Smooth muscle cell (in vitro differentiated cells): Measurements from ENCODE around the gene WNT1. TPM values are rescaled to one million over a fixed set of nuclear protein-coding genes. Genes with fewer than 3 reads are reported as not detected.

Experiments used
- DNase-seq: peaks from one replicate; lab custom pipeline; 2025; ENCODE audit not compliant: unreplicated experiment; lab: John Stamatoyannopoulos, UW
- H2AFZ ChIP-seq: fragments of 200-600 bp; sonication (generic); 2 replicates; pipeline ENCODE4 v1.6.0; 2016; ENCODE audit warnings: antibody characterized with exemption, low read depth, mild to moderate bottlenecking
- H3F3A ChIP-seq: fragments of 200-600 bp; sonication (generic); 2 replicates; pipeline ENCODE4 v1.6.0; 2017; ENCODE audit warnings: antibody characterized with exemption, low read depth
- H3K27ac ChIP-seq: fragments of 200-600 bp; sonication (generic); 2 replicates; pipeline ENCODE4 v1.5.1; 2016; ENCODE audit warnings: low read depth, mild to moderate bottlenecking
- H3K27me3 ChIP-seq: fragments of 200-600 bp; sonication (generic); 2 replicates; pipeline ENCODE4 v1.6.1; 2016; ENCODE audit warnings: low read depth, mild to moderate bottlenecking
- H3K36me3 ChIP-seq: fragments of 200-600 bp; sonication (generic); 2 replicates; pipeline ENCODE4 v1.5.1; 2016; ENCODE audit warnings: low read depth
- H3K4me1 ChIP-seq: fragments of 200-600 bp; sonication (generic); 2 replicates; pipeline ENCODE4 v1.5.1; 2016; ENCODE audit warnings: low read depth
- H3K4me2 ChIP-seq: fragments of 200-600 bp; sonication (generic); 2 replicates; pipeline ENCODE4 v1.6.0; 2016; ENCODE audit warnings: mild to moderate bottlenecking
- H3K4me3 ChIP-seq: fragments of 200-600 bp; sonication (generic); 2 replicates; pipeline ENCODE4 v1.5.1; 2016; ENCODE audit warnings: mild to moderate bottlenecking
- H3K79me2 ChIP-seq: fragments of 200-600 bp; sonication (generic); 2 replicates; pipeline ENCODE4 v1.6.0; 2016; ENCODE audit warnings: low read depth, mild to moderate bottlenecking
- H3K9ac ChIP-seq: fragments of 200-600 bp; sonication (generic); 2 replicates; pipeline ENCODE4 v1.6.0; 2016; ENCODE audit warnings: low read depth
- H3K9me3 ChIP-seq: fragments of 200-600 bp; sonication (generic); replicated peaks from 2 replicates; pipeline ENCODE4 v1.5.1; 2016; ENCODE audit warnings: low read depth
- H4K20me1 ChIP-seq: fragments of 200-600 bp; sonication (generic); 2 replicates; pipeline ENCODE4 v1.6.0; 2016; ENCODE audit warnings: low read depth
- CTCF ChIP-seq: fragments of 200-600 bp; sonication (generic); IDR thresholded peaks from 2 replicates; pipeline ENCODE4 v1.5.1; 2017; ENCODE audit warnings: borderline replicate concordance, mild to moderate bottlenecking, antibody characterized with exemption; ENCODE audit not compliant: insufficient read depth, poor library complexity, severe bottlenecking
- WGBS: methylation state at CpG from one replicate; pipeline ENCODE4 v1.1.7; 2016; ENCODE audit warnings: low lambda C conversion rate; 5-methylcytosine and 5-hydroxymethylcytosine counted together
- polyA plus RNA-seq: library from polyadenylated mRNA; unstranded; fragments of >200 nt; fragmentation: Nextera tagmentation; extraction: Ambion mirVana; gene quantifications from 2 replicates; pipeline ENCODE4 v1.2.1, GENCODE V29; 2016
- total RNA-seq: library from RNA; depleted of rRNA; stranded (reverse); fragments of >200 nt; gene quantifications from 2 replicates; pipeline ENCODE4 v1.2.3, GENCODE V29; 2014

Gene WNT1
- total and polyA plus RNA-seq, 2 experiments from 2014 or later, result not detected

DNA sequence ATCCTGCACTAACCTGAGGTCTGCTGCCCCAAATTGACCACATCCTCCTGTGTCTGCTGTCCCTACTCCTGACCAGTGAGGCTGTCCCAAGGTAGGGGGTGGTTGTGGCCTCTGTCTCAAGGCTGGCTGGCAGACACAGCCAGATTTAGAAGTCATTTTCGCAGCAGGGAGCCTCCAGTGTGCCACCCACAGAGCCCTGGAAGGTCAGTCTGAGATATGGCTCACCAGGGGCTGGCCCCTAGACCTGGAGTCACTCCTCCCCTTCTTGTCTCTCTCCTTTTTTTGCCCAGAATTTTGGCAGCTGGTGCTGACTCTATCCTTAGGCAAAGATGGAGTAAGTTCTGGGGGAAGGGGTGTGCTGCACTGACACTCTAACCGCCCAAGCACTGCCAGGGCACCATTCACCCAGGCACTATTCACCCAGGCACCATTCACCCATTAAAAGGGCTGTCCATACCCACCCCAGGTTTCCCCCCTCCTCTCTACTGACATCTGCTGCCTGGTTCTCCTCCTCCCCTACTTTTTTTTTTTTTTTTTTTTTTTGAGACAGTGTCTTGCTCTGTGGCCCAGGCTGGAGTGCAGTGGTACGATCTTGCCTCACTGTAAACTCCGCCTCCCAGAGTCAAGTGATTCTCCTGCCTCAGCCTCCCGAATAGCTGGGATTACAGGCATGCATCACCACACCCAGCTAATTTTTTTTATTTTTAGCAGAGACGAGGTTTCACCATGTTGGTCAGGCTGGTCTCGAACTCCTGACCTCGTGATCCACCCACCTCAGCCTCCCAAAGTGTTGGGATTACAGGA is 13.3 kb downstream of the WNT1 start:
- Histone ChIP-seq H3K27ac (no peak overlapping the region), H3K9me3 (no peaks in the 10 kb centered on the region), H3K4me3 (no peak overlapping the region), H3F3A (no peaks in the 10 kb centered on the region), H3K4me2 (no peak overlapping the region), H3K79me2 (no peaks in the 10 kb centered on the region), H3K4me1 (no peaks in the 10 kb centered on the region), H3K9ac (no peak overlapping the region), H3K36me3 (no peaks in the 10 kb centered on the region), H2AFZ (no peak overlapping the region), H3K27me3 (peaks cover 33% of the 10 kb centered on the region), H4K20me1 (no peaks in the 10 kb centered on the region)
- no peak for TF ChIP-seq CTCF
- no peak for DNase-seq
- WGBS, result 77% methylated on average over 8 of the region's 8 CpGs

GRCh38 chr12:48993787-48994186 is 15.7 kb downstream of the WNT1 start:
- Histone ChIP-seq H3K79me2 (no peaks in the 10 kb centered on the region), H3F3A (peaks cover 6% of the 10 kb centered on the region), H4K20me1 (no peaks in the 10 kb centered on the region), H3K4me1 (no peaks in the 10 kb centered on the region), H3K9me3 (no peaks in the 10 kb centered on the region), H3K27me3 (peaks cover 38% of the 10 kb centered on the region), H2AFZ (no peak overlapping the region), H3K9ac (no peak overlapping the region), H3K27ac (no peak overlapping the region), H3K36me3 (no peaks in the 10 kb centered on the region), H3K4me2 (no peak overlapping the region), H3K4me3 (no peak overlapping the region)
- 71% methylated on average over 3 of the region's 3 CpGs for WGBS
- DNase-seq, result no peak
- no peak for TF ChIP-seq CTCF

DNA sequence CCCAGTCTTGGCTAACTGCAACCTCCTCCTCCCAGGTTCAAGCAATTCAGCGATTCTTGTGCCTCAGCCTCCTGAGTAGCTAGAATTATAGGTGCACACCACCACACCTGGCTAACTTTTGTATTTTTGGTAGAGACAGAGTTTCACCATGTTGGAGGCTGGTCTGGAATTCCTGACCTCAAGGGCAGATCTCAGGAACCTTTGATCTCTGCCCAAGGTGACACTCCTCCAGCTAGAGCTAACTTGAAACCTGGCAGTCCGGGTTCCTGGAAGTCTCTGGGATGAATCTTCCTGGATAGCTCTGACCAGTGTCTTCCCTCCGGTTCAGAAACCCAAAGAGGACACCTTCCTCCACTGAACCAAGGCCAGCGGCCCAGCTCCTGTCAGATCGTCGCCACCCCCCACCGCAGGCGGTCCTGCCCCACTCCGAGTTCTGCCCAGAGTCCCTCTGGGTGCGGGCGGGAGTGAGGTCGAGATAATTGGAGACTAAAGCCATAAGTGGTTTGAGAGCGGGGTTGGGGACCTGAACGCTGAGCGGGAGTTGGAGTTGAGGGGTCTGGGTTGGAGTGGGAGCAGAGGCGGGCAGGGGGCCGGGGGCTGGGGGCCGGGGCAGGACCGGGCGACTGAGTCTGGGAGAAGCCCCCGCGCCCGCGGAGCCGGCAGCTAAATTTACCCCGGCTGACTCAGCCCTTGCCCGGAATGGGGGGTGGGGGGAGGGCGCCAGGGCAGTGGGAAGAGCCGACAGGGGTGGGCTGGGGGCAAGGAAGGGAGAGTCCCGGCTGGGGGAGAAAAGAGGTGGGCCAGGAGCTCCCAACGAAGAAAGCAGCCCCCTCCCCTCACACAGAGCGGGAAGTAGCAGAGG is 16.3 kb downstream of the WNT1 start:
- peaks cover 40% of the 10 kb centered on the region for H3K27me3 ChIP-seq
- H3K4me2 ChIP-seq, result peak overlapping the region; percentile 78
- no peaks in the 10 kb centered on the region for H4K20me1 ChIP-seq
- H3K27ac ChIP-seq, result no peak overlapping the region
- H2AFZ ChIP-seq, result no peak overlapping the region
- TF ChIP-seq CTCF, result no peak
- H3K4me3 ChIP-seq, result no peak overlapping the region
- H3K9ac ChIP-seq, result no peak overlapping the region
- no peak for DNase-seq
- H3K4me1 ChIP-seq, result peaks cover 2% of the 10 kb centered on the region
- no peaks in the 10 kb centered on the region for H3K9me3 ChIP-seq
- 42% methylated on average over 17 of the region's 32 CpGs for WGBS
- peaks cover 6% of the 10 kb centered on the region for H3F3A ChIP-seq
- H3K36me3 ChIP-seq, result no peaks in the 10 kb centered on the region
- no peaks in the 10 kb centered on the region for H3K79me2 ChIP-seq
